T-helper 9 cell (primary cell): Measurements from ENCODE around the gene SRSF4.

Experiments
- DNase-seq: peaks from one replicate; pipeline ENCODE4 v3.0.0-alpha.2; 2020

SRSF4 gene

GRCh38 chr1:29200906-29201594 lies 19.4 kb upstream of the SRSF4 start:
- no peak for DNase-seq

GRCh38 chr1:29197993-29198392 lies 16.3 kb upstream of the SRSF4 start:
- DNase-seq = no peak

GRCh38 chr1:29197590-29197924 lies 15.9 kb upstream of the SRSF4 start:
- peak; percentile 7 for DNase-seq

GRCh38 chr1:29196863-29197589 lies 15.3 kb upstream of the SRSF4 start:
- DNase-seq = no peak

GRCh38 chr1:29195881-29196291 lies 14.2 kb upstream of the SRSF4 start:
- DNase-seq = no peak

GRCh38 chr1:29193879-29194455 lies 12.3 kb upstream of the SRSF4 start:
- no peak for DNase-seq

GRCh38 chr1:29190718-29191117 lies 9.0 kb upstream of the SRSF4 start:
- no peak for DNase-seq

GRCh38 chr1:29186707-29187106 lies 5.0 kb upstream of the SRSF4 start:
- no peak for DNase-seq

GRCh38 chr1:29186252-29186651 lies 4.6 kb upstream of the SRSF4 start:
- DNase-seq = no peak

- DNase-seq = no peak
Measured at GRCh38 chr1:29183287-29183686, 1.6 kb upstream of the SRSF4 start.

- no peak for DNase-seq
Measured at GRCh38 chr1:29180497-29181412, 945 bp downstream of the SRSF4 start.

GRCh38 chr1:29179641-29180184 lies 2.0 kb downstream of the SRSF4 start:
- no peak for DNase-seq

GRCh38 chr1:29177022-29177705 lies 4.5 kb downstream of the SRSF4 start:
- no peak for DNase-seq

GRCh38 chr1:29176576-29176975 lies 5.1 kb downstream of the SRSF4 start:
- DNase-seq = no peak

- no peak for DNase-seq
Measured at GRCh38 chr1:29172415-29172939, 9.2 kb downstream of the SRSF4 start.

GRCh38 chr1:29171521-29171920 lies 10.2 kb downstream of the SRSF4 start:
- no peak for DNase-seq

- no peak for DNase-seq
Measured at GRCh38 chr1:29171089-29171488, 10.6 kb downstream of the SRSF4 start.

- DNase-seq = no peak
Measured at GRCh38 chr1:29169976-29170375, 11.7 kb downstream of the SRSF4 start.

GRCh38 chr1:29167904-29168303 lies 13.8 kb downstream of the SRSF4 start:
- no peak for DNase-seq

- no peak for DNase-seq
Measured at GRCh38 chr1:29166291-29166878, 15.3 kb downstream of the SRSF4 start.

GRCh38 chr1:29164588-29164987 lies 17.1 kb downstream of the SRSF4 start:
- DNase-seq = no peak
